ENCODE measurements around the gene MMP28. TPM values are rescaled to one million over a fixed set of nuclear protein-coding genes. Genes with fewer than 3 reads are reported as not detected.

Gene MMP28
- total RNA-seq, 1 experiment from 2014 or later = not detected

DNA sequence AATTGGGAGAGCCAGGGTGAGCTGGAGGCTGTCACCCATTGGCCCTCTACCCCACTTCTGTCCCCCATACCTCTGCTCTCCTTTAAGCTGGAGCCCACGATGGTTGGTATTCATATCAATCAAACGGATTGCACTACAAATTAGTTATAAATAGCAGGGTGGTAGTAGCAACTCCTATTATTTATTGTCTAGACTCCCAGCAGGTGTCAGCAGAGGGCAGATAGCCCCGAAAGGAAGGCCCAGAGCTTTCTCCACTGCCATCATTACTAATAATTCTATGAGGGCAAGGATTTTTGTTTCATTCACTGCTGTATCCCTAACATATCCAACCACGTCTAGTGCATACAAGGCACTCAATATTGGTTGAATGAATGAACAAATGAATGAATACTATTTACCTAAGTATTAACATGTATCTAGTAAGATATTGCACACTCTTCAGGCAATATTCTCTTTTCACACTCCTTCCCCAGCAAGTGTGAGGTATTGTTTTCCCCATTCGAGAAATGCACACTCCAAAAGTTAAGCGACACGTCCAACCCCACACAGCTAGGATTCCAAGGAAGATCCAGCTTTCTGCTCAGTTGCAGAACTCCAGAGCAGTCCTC lies 28.4 kb downstream of the MMP28 start:
- H3K56ac ChIP-seq (ENCODE audit: insufficient read length, low read depth, low read length) = no peak overlapping the region
- no peak overlapping the region for H3K18ac ChIP-seq (ENCODE audit: insufficient read length, low read depth, low read length)
- no peak overlapping the region for H3K4me2 ChIP-seq (ENCODE audit: insufficient read depth, insufficient read length, low read length)
- TF ChIP-seq, protein P1, sequence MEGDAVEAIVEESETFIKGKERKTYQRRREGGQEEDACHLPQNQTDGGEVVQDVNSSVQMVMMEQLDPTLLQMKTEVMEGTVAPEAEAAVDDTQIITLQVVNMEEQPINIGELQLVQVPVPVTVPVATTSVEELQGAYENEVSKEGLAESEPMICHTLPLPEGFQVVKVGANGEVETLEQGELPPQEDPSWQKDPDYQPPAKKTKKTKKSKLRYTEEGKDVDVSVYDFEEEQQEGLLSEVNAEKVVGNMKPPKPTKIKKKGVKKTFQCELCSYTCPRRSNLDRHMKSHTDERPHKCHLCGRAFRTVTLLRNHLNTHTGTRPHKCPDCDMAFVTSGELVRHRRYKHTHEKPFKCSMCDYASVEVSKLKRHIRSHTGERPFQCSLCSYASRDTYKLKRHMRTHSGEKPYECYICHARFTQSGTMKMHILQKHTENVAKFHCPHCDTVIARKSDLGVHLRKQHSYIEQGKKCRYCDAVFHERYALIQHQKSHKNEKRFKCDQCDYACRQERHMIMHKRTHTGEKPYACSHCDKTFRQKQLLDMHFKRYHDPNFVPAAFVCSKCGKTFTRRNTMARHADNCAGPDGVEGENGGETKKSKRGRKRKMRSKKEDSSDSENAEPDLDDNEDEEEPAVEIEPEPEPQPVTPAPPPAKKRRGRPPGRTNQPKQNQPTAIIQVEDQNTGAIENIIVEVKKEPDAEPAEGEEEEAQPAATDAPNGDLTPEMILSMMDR (conservative IDR thresholded peaks at IDR 0.05) = peak; percentile 51; the same call in 2 of the 3 replicates
- H2AK5ac ChIP-seq (ENCODE audit: insufficient read length, low read length) = no peak overlapping the region
- no peak overlapping the region for H3K9ac ChIP-seq (ENCODE audit: extremely low read depth, insufficient read length, low read length)
- H2BK5ac ChIP-seq (ENCODE audit: insufficient read length, low read length) = no peak overlapping the region
- H3K23ac ChIP-seq (ENCODE audit: insufficient read length, low read depth, low read length) = no peak overlapping the region
- no peak overlapping the region for H3T11ph ChIP-seq (ENCODE audit: low read length)
- no peak overlapping the region for H2BK20ac ChIP-seq (ENCODE audit: low read depth, low read length, poor library complexity, severe bottlenecking)
- peaks cover 5% of the 10 kb centered on the region for H3K23me2 ChIP-seq (ENCODE audit: insufficient read length, low read depth, low read length, poor library complexity, severe bottlenecking)
- H3K79me1 ChIP-seq (ENCODE audit: insufficient read depth, low read depth, low read length, poor library complexity, severe bottlenecking) = no peaks in the 10 kb centered on the region
- no peak for DNase-seq
- no peak overlapping the region for H3K14ac ChIP-seq (ENCODE audit: insufficient read depth, low read length)
- no peak overlapping the region for H2AFZ ChIP-seq (ENCODE audit: low read length)
- peaks cover 2% of the 10 kb centered on the region; the same call in 1 of the 2 replicates for H3K27me3 ChIP-seq (ENCODE audit: insufficient read depth, low read length)
- no peak overlapping the region for H4K91ac ChIP-seq (ENCODE audit: insufficient read length, low read depth, low read length)
- Mint-ChIP-seq H3K27ac (no peak overlapping the region), H3K27me3 (ENCODE audit: low read depth) (peaks cover 24% of the 10 kb centered on the region), H3K36me3 (ENCODE audit: insufficient read depth in 1 of 3, low read depth in 3 of 3) (no peaks in the 10 kb centered on the region; a peak in 2 of 7 replicates), H3K4me1 (peaks cover 17 to 21% of the 10 kb centered on the region in 2 experiments), H3K4me3 (no peak overlapping the region), H3K9me3 (no peaks in the 10 kb centered on the region; a peak in 3 of 5 replicates)
- H3K4ac ChIP-seq (ENCODE audit: low read depth, low read length) = no peak overlapping the region
- H3K4me1 ChIP-seq (ENCODE audit: insufficient read depth, low read length) = peaks cover 1% of the 10 kb centered on the region; the same call in 1 of the 2 replicates
- no peak overlapping the region for H2BK120ac ChIP-seq (ENCODE audit: low read depth, low read length, poor library complexity, severe bottlenecking)
- no peak overlapping the region for H4K8ac ChIP-seq (replicated peaks; ENCODE audit: insufficient read length, low read depth, low read length)
- no peak overlapping the region for H4K5ac ChIP-seq (ENCODE audit: insufficient read length, low read depth, low read length)
- H3K27ac ChIP-seq (ENCODE audit: insufficient read length, low read depth, low read length) = no peak overlapping the region
- H4K20me1 ChIP-seq (ENCODE audit: control insufficient read depth, insufficient read depth, insufficient read length) = no peaks in the 10 kb centered on the region
- H3K9me3 ChIP-seq (ENCODE audit: control insufficient read depth, low read depth, low read length) = no peaks in the 10 kb centered on the region
- no CpG with 5 or more reads among the region's 7 CpGs for WGBS (ENCODE audit: extremely low coverage, insufficient read length, low lambda C conversion rate)
- no peak overlapping the region for H2BK12ac ChIP-seq (ENCODE audit: insufficient read length, low read depth, low read length)
- no peak overlapping the region for H2BK15ac ChIP-seq (ENCODE audit: low read depth, low read length)
- no peaks in the 10 kb centered on the region for H3K79me2 ChIP-seq (ENCODE audit: insufficient read depth, low read length)

All from H9 (cell line).